Measurements from ENCODE around the gene PLGLB1.
"Not testable (repeated sequence)": the region's sequence is repeated elsewhere in the genome, so short reads cannot be mapped to it uniquely, and the experiment has no call there.

DNA sequence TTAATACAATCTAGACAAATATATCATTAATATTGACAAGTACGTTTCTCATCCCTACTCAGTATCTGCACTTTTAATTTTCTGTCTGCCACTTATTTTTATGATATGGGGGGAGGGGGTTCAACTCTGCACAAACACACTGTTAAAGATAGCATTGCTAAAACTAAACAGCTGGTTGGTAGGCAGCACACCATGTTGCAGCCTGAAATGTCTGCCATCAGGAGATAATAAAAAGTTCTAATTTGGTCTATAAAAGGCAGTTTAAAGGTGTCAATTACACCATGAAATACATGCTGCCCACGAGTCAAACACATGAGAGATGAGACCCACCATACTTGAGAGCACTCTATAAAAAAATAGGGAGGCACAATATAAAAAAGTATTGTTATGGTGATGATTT lies 42.7 kb upstream of the PLGLB1 start:
- TF ChIP-seq, protein P1, sequence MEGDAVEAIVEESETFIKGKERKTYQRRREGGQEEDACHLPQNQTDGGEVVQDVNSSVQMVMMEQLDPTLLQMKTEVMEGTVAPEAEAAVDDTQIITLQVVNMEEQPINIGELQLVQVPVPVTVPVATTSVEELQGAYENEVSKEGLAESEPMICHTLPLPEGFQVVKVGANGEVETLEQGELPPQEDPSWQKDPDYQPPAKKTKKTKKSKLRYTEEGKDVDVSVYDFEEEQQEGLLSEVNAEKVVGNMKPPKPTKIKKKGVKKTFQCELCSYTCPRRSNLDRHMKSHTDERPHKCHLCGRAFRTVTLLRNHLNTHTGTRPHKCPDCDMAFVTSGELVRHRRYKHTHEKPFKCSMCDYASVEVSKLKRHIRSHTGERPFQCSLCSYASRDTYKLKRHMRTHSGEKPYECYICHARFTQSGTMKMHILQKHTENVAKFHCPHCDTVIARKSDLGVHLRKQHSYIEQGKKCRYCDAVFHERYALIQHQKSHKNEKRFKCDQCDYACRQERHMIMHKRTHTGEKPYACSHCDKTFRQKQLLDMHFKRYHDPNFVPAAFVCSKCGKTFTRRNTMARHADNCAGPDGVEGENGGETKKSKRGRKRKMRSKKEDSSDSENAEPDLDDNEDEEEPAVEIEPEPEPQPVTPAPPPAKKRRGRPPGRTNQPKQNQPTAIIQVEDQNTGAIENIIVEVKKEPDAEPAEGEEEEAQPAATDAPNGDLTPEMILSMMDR (conservative IDR thresholded peaks at IDR 0.05; ENCODE audit: low read depth in 2 of 2), result not testable (repeated sequence)
- not testable (repeated sequence) for TF ChIP-seq EZH2 (IDR thresholded peaks at IDR 0.05; ENCODE audit: low read depth, unreplicated experiment); POLR2AphosphoS5 (IDR thresholded peaks at IDR 0.05; ENCODE audit: low read depth); EZH2phosphoT487 (IDR thresholded peaks at IDR 0.05; ENCODE audit: unreplicated experiment); ZNF331 (CRISPR knock-in tag; IDR thresholded peaks at IDR 0.05; ENCODE audit: low read depth); JUNB (IDR thresholded peaks at IDR 0.05; ENCODE audit: unreplicated experiment); CREB1 (CRISPR knock-in tag; IDR thresholded peaks at IDR 0.05; ENCODE audit: low read depth); STAT1 (IDR thresholded peaks at IDR 0.05; ENCODE audit: unreplicated experiment); NANOG (IDR thresholded peaks at IDR 0.05; ENCODE audit: borderline replicate concordance)
- TF ChIP-seq, protein P2, sequence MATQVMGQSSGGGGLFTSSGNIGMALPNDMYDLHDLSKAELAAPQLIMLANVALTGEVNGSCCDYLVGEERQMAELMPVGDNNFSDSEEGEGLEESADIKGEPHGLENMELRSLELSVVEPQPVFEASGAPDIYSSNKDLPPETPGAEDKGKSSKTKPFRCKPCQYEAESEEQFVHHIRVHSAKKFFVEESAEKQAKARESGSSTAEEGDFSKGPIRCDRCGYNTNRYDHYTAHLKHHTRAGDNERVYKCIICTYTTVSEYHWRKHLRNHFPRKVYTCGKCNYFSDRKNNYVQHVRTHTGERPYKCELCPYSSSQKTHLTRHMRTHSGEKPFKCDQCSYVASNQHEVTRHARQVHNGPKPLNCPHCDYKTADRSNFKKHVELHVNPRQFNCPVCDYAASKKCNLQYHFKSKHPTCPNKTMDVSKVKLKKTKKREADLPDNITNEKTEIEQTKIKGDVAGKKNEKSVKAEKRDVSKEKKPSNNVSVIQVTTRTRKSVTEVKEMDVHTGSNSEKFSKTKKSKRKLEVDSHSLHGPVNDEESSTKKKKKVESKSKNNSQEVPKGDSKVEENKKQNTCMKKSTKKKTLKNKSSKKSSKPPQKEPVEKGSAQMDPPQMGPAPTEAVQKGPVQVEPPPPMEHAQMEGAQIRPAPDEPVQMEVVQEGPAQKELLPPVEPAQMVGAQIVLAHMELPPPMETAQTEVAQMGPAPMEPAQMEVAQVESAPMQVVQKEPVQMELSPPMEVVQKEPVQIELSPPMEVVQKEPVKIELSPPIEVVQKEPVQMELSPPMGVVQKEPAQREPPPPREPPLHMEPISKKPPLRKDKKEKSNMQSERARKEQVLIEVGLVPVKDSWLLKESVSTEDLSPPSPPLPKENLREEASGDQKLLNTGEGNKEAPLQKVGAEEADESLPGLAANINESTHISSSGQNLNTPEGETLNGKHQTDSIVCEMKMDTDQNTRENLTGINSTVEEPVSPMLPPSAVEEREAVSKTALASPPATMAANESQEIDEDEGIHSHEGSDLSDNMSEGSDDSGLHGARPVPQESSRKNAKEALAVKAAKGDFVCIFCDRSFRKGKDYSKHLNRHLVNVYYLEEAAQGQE (IDR thresholded peaks at IDR 0.05; ENCODE audit: unreplicated experiment), result not testable (repeated sequence)
- TF ChIP-seq, protein P3, sequence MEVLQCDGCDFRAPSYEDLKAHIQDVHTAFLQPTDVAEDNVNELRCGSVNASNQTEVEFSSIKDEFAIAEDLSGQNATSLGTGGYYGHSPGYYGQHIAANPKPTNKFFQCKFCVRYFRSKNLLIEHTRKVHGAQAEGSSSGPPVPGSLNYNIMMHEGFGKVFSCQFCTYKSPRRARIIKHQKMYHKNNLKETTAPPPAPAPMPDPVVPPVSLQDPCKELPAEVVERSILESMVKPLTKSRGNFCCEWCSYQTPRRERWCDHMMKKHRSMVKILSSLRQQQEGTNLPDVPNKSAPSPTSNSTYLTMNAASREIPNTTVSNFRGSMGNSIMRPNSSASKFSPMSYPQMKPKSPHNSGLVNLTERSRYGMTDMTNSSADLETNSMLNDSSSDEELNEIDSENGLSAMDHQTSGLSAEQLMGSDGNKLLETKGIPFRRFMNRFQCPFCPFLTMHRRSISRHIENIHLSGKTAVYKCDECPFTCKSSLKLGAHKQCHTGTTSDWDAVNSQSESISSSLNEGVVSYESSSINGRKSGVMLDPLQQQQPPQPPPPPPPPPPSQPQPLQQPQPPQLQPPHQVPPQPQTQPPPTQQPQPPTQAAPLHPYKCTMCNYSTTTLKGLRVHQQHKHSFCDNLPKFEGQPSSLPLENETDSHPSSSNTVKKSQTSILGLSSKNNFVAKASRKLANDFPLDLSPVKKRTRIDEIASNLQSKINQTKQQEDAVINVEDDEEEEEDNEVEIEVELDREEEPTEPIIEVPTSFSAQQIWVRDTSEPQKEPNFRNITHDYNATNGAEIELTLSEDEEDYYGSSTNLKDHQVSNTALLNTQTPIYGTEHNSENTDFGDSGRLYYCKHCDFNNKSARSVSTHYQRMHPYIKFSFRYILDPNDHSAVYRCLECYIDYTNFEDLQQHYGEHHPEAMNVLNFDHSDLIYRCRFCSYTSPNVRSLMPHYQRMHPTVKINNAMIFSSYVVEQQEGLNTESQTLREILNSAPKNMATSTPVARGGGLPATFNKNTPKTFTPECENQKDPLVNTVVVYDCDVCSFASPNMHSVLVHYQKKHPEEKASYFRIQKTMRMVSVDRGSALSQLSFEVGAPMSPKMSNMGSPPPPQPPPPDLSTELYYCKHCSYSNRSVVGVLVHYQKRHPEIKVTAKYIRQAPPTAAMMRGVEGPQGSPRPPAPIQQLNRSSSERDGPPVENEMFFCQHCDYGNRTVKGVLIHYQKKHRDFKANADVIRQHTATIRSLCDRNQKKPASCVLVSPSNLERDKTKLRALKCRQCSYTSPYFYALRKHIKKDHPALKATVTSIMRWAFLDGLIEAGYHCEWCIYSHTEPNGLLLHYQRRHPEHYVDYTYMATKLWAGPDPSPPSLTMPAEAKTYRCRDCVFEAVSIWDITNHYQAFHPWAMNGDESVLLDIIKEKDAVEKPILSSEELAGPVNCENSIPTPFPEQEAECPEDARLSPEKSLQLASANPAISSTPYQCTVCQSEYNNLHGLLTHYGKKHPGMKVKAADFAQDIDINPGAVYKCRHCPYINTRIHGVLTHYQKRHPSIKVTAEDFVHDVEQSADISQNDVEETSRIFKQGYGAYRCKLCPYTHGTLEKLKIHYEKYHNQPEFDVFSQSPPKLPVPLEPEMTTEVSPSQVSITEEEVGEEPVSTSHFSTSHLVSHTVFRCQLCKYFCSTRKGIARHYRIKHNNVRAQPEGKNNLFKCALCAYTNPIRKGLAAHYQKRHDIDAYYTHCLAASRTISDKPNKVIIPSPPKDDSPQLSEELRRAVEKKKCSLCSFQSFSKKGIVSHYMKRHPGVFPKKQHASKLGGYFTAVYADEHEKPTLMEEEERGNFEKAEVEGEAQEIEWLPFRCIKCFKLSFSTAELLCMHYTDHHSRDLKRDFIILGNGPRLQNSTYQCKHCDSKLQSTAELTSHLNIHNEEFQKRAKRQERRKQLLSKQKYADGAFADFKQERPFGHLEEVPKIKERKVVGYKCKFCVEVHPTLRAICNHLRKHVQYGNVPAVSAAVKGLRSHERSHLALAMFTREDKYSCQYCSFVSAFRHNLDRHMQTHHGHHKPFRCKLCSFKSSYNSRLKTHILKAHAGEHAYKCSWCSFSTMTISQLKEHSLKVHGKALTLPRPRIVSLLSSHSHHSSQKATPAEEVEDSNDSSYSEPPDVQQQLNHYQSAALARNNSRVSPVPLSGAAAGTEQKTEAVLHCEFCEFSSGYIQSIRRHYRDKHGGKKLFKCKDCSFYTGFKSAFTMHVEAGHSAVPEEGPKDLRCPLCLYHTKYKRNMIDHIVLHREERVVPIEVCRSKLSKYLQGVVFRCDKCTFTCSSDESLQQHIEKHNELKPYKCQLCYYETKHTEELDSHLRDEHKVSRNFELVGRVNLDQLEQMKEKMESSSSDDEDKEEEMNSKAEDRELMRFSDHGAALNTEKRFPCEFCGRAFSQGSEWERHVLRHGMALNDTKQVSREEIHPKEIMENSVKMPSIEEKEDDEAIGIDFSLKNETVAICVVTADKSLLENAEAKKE (CRISPR knock-in tag; IDR thresholded peaks at IDR 0.05), result not testable (repeated sequence)

All from GM23338 (cell line).